22Rv1 (cell line): ENCODE measurements around the gene DNAAF3.

Experiments used
- ZFX ChIP-seq: fragments of 450-650 bp; IDR thresholded peaks from 2 replicates; pipeline ENCODE4 v1.6.1; 2017; ENCODE audit warnings: antibody characterized with exemption, borderline replicate concordance
- TF ChIP-seq, protein P1 (sequence below): fragments of 450-650 bp; IDR thresholded peaks from 2 replicates; pipeline ENCODE4 v1.5.1; 2017; ENCODE audit warnings: mild to moderate bottlenecking

DNA sequence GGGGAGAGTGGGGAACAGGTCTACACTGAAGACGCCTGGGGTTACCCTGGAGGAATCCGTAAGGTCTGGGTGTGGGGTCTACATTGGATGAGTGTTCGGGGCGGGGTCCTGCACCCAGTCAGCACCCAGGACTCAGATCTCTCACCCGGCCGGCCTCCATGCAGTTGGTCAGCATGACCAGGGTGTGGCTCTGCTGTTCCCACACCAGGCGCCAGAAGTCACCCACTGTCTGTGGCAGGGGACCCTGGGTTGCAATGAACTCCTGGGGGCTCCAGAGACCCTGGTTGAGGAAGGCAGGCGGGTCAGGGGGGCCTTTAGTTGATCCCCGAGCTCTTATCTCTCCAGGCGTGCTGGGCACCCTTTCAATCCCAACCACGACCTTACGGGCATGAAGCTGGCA is 19.7 kb upstream of the DNAAF3 start:
- TF ChIP-seq, protein P1, sequence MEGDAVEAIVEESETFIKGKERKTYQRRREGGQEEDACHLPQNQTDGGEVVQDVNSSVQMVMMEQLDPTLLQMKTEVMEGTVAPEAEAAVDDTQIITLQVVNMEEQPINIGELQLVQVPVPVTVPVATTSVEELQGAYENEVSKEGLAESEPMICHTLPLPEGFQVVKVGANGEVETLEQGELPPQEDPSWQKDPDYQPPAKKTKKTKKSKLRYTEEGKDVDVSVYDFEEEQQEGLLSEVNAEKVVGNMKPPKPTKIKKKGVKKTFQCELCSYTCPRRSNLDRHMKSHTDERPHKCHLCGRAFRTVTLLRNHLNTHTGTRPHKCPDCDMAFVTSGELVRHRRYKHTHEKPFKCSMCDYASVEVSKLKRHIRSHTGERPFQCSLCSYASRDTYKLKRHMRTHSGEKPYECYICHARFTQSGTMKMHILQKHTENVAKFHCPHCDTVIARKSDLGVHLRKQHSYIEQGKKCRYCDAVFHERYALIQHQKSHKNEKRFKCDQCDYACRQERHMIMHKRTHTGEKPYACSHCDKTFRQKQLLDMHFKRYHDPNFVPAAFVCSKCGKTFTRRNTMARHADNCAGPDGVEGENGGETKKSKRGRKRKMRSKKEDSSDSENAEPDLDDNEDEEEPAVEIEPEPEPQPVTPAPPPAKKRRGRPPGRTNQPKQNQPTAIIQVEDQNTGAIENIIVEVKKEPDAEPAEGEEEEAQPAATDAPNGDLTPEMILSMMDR, result no peak
- TF ChIP-seq ZFX, result no peak
